ENCODE measurements around the gene MEGF9. TPM values are rescaled to one million over a fixed set of nuclear protein-coding genes. Genes with fewer than 3 reads are reported as not detected.

MEGF9 gene
- polyA plus RNA-seq, 1 donor (not counting 4 experiments of a cell fraction or from before 2014, with no cell fraction given) = 11.2 TPM

DNA sequence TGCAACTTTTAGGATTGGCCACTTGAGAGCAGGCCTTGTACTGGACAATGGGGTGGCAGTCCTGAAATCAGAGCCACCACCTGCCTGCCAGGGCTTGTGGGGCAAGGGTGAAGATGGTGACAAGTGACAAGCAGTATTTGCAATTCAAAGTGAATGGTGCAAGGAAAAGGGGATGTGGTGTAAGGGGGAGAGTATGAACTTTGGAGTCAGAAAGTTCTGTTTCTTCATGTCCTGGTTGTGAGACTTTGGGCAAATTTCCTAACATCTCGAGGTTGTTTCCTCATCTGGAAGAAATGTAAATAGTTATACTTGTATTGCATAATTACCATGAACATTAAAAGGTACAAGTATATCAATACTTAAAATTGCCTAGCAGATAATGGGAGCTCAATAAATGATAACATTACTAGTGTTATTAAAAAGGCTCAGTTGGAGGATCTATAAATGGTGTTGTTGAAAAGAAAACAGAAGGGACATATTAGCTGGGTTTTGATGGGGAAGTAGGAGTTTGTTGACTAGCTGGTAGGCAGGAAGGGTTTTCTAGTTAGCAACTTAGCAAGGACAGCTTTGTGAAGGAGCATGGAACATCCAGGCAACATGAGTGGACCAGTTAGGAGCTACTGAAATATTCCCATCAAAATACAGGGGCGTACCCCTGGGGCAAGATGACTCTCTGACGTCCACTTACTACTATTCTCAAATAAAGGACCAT, 21.3 kb upstream of the MEGF9 start:
- no peaks in the 10 kb centered on the region for H4K20me1 ChIP-seq (ENCODE audit: control insufficient read depth, extremely low read depth, insufficient read depth, low read length)
- FAIRE-seq (no peak), DNase-seq (ENCODE audit: low read depth, low spot score) (no peak)
- no peak overlapping the region for H2AFZ ChIP-seq (ENCODE audit: control insufficient read depth, low read length)
- no peak overlapping the region for H3K4me3 ChIP-seq (ENCODE audit: control insufficient read depth in 2 of 3, extremely low read depth in 1 of 3, insufficient read depth in 2 of 3, low read depth in 1 of 3, low read length in 3 of 3)
- no peak for TF ChIP-seq EZH2 (IDR thresholded peaks at IDR 0.05; ENCODE audit: low read length)
- H3K79me2 ChIP-seq (ENCODE audit: control insufficient read depth, insufficient read depth, low read length) = no peaks in the 10 kb centered on the region
- peaks cover 3% of the 10 kb centered on the region for H3K4me1 ChIP-seq (ENCODE audit: control insufficient read depth, extremely low read depth, insufficient read depth, low read length)
- no peaks in the 10 kb centered on the region for H3K27me3 ChIP-seq (ENCODE audit: control insufficient read depth, extremely low read depth, insufficient read depth, low read length)
- no peak overlapping the region for H3K9ac ChIP-seq (ENCODE audit: control insufficient read depth, extremely low read depth, insufficient read depth, low read length)
- H3K4me2 ChIP-seq (ENCODE audit: control insufficient read depth, extremely low read depth, insufficient read depth, low read depth, low read length) = no peak overlapping the region
- no peak overlapping the region for H3K27ac ChIP-seq (ENCODE audit: control insufficient read depth, insufficient read depth, low read length)
- no peaks in the 10 kb centered on the region for H3K9me3 ChIP-seq (ENCODE audit: control insufficient read depth, low read depth, low read length)
- H3K36me3 ChIP-seq (ENCODE audit: control insufficient read depth in 2 of 2, extremely low read depth in 1 of 2, insufficient read depth in 2 of 2, low read length in 2 of 2) = no peaks in the 10 kb centered on the region
- H3K9me1 ChIP-seq (ENCODE audit: control insufficient read depth, extremely low read depth, insufficient read depth, low read length) = no peaks in the 10 kb centered on the region
- dilution Hi-C loops (cut with MboI; ENCODE audit: extremely low pct_ligation_motif_present, low sequenced_read_pairs) = no loop called here

DNA sequence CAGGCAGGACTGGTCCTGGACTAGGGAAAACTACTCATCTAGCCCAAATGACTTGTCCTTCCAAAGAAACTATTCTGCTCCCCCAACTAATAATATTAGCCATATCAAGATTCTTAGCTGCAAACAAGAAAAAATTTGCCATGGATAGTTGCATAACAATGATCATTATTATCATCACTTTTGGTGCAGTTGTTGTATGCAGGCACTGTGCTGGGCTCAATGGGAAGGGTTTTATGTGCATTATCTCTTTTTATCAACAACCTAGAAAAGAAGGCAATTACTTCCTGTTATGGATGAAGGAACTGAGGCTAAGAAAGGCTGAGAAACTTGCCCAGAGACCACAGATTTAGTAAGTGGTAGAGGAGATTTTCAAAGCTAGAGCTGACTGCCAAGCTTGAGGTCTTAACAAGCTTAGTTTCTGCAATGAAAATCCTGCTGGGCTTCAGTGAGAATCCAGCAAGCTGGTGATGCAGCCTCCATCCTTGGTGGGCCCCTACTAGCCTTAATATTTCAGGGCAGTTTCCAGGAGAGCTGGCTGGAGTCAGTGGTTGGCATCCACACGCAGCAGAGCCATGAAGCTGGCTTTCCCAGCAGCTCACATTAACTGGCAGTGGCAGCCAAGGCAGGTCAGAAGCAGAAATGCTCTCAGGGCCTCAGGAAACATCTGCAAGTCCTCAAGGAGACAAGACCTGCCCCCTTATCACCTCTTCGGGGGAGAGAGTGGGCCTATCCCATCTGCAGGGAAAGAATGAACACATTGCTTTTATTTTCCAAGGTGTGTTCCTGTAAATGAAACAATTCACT, 20.5 kb upstream of the MEGF9 start:
- no peak for DNase-seq (ENCODE audit: low read depth, low spot score)
- no peak for FAIRE-seq
- H3K9me3 ChIP-seq (ENCODE audit: control insufficient read depth, low read depth, low read length) = no peaks in the 10 kb centered on the region
- no peak overlapping the region for H2AFZ ChIP-seq (ENCODE audit: control insufficient read depth, low read length)
- no peaks in the 10 kb centered on the region for H3K9me1 ChIP-seq (ENCODE audit: control insufficient read depth, extremely low read depth, insufficient read depth, low read length)
- H3K27me3 ChIP-seq (ENCODE audit: control insufficient read depth, extremely low read depth, insufficient read depth, low read length) = no peaks in the 10 kb centered on the region
- dilution Hi-C loops (cut with MboI; ENCODE audit: extremely low pct_ligation_motif_present, low sequenced_read_pairs) = no loop called here
- TF ChIP-seq EZH2 (IDR thresholded peaks at IDR 0.05; ENCODE audit: low read length) = no peak
- TF ChIP-seq, protein P1, sequence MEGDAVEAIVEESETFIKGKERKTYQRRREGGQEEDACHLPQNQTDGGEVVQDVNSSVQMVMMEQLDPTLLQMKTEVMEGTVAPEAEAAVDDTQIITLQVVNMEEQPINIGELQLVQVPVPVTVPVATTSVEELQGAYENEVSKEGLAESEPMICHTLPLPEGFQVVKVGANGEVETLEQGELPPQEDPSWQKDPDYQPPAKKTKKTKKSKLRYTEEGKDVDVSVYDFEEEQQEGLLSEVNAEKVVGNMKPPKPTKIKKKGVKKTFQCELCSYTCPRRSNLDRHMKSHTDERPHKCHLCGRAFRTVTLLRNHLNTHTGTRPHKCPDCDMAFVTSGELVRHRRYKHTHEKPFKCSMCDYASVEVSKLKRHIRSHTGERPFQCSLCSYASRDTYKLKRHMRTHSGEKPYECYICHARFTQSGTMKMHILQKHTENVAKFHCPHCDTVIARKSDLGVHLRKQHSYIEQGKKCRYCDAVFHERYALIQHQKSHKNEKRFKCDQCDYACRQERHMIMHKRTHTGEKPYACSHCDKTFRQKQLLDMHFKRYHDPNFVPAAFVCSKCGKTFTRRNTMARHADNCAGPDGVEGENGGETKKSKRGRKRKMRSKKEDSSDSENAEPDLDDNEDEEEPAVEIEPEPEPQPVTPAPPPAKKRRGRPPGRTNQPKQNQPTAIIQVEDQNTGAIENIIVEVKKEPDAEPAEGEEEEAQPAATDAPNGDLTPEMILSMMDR (optimal IDR thresholded peaks at IDR 0.05 in 1 of 3, IDR thresholded peaks at IDR 0.05 in 1 of 3, conservative IDR thresholded peaks at IDR 0.05 in 1 of 3; ENCODE audit: extremely low read depth in 1 of 3, insufficient read depth in 2 of 3, low read length in 3 of 3) = no peak
- no peak overlapping the region for H3K4me3 ChIP-seq (ENCODE audit: control insufficient read depth in 2 of 3, extremely low read depth in 1 of 3, insufficient read depth in 2 of 3, low read depth in 1 of 3, low read length in 3 of 3)
- H3K27ac ChIP-seq (ENCODE audit: control insufficient read depth, insufficient read depth, low read length) = no peak overlapping the region
- H4K20me1 ChIP-seq (ENCODE audit: control insufficient read depth, extremely low read depth, insufficient read depth, low read length) = no peaks in the 10 kb centered on the region
- no peak overlapping the region for H3K9ac ChIP-seq (ENCODE audit: control insufficient read depth, extremely low read depth, insufficient read depth, low read length)
- H3K36me3 ChIP-seq (ENCODE audit: control insufficient read depth in 2 of 2, extremely low read depth in 1 of 2, insufficient read depth in 2 of 2, low read length in 2 of 2) = no peaks in the 10 kb centered on the region
- no peaks in the 10 kb centered on the region for H3K79me2 ChIP-seq (ENCODE audit: control insufficient read depth, insufficient read depth, low read length)
- no peak overlapping the region for H3K4me2 ChIP-seq (ENCODE audit: control insufficient read depth, extremely low read depth, insufficient read depth, low read depth, low read length)
- peaks cover 5% of the 10 kb centered on the region for H3K4me1 ChIP-seq (ENCODE audit: control insufficient read depth, extremely low read depth, insufficient read depth, low read length)

All from keratinocyte (primary cell).